ENCODE measurements around the gene ADRA2B.

Gene ADRA2B

DNA sequence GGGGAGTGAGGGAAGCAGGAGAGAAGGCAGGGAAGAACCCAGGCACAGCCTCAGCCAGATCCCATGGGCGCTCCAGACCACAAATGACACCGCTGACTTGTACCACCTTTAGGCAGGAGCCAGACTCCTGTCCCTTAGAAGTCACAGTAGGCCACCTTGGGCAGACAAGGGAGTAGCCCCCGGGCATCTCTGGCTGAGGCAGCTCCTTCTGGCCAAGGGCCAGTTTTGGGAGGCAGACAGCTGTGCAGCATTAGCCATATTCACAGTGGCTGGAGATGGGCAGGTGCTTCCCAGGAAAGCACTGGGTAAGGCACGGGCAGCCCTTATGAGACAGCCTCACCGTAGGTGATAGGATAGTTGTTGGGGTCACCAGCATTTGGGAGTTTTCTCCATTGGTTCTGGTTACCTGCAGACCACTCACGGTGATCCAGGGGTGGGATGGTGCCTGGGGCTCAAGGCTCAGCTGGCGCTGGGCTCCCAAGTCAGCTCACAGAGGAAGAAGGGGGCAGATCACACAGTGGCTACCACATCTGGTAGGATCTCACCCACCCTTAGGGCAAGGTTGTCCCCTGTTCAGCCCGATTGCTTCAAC lies 19.9 kb upstream of the ADRA2B start:
- DNase-seq = peak; percentile 31

DNA sequence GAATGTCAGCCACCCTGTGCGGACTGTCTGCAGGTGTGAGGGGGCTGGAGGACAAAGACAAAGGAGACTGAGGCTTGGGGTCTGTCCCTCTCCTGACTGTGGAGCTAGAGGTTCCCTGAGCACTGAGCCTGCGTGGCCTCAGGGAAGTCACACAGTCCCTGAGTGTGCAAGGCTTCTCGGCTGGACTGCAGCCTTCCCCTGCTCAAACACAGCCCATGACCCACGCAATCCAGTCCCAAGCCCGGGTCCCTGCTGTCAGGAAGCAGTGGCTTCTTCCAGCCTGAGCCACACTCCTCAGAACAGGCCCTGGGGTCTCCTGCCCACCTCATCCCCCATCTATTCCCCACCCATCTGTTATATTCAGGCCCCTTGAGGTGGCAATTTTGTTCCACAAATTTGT lies 19.2 kb upstream of the ADRA2B start:
- DNase-seq = no peak

DNA sequence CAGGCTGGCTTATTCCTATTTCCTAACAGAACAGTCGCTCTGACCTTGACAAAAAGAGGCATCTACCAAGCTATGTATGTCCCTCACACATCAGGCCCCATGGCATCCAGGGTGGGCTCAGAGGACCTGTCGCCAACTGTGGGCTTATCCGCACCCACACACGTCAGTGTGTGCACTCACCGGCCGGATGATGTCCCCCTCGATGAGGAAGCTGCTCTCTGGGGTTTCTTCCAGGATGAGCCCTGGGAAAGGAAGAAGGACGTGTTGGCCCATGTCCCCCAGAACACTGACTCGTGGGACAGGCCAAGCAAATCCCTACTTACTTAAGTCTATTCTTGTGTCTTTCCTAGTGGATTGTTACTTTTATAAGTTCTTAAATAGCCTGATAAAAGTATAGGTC lies 18.8 kb upstream of the ADRA2B start:
- DNase-seq = peak; percentile 16

DNA sequence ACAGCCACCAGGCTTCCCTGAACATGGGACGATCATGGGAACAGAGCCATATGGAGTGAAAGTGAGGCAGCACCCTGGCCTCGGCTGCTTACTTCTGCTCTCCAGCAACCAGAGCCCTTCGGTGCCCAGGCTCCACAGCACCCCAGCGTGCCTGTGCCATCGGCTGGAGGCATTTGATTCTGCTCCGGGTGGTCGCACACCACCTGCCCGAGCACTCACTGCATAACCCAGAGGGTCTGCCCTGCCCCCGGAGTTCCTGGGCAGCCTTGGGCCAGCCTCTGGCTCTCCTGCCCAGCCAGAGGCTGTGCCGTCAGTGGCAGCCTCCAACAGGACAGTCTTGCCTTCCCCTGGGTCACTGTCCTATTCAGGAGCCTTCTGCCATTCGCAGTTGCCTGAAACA lies 18.1 kb upstream of the ADRA2B start:
- DNase-seq = peak; percentile 20

DNA sequence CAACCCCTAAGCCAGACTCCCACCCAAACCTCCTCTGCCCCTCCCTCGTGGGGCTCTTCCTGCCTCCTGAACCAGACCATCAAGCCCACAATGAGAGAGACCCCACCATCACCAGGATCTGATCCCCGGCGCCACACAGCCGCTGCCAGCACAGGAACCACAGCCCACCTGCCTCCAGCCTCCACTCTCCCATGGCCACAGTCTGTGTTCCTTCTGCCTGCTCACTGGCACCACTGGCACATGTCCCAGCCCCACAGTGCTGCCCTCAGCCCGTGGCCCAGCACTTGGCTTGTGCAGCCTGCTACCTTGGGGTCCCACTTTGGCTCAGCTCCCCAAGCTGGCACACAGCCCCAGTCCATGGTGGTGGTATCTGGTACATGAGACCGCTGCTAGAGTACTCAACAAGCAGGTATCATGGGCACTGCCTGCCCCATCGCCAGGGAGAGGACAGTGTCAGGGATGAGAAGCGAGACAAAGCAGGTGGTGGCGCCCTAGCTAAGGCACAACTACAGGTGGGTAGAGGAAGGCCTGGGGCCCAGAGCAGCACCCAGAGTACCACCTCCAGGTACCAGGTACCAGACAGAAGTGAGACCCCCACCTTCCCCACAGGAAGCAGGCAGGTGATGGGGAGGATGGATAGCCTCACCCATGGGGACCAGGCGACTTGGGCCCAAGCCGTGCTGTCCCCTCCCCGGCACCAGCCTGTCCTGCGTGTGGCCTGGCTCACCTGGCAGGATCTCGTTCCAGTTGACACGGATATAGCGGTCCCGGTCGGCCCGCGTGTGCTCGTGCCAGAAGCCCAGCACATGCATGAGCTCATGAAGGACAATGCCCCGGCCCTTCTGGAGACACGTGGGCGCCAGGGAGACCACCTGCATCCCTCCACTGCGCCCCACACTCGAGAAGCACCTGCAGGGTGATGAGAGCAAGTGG lies 15.7 kb upstream of the ADRA2B start:
- peak; percentile 17 for DNase-seq

DNA sequence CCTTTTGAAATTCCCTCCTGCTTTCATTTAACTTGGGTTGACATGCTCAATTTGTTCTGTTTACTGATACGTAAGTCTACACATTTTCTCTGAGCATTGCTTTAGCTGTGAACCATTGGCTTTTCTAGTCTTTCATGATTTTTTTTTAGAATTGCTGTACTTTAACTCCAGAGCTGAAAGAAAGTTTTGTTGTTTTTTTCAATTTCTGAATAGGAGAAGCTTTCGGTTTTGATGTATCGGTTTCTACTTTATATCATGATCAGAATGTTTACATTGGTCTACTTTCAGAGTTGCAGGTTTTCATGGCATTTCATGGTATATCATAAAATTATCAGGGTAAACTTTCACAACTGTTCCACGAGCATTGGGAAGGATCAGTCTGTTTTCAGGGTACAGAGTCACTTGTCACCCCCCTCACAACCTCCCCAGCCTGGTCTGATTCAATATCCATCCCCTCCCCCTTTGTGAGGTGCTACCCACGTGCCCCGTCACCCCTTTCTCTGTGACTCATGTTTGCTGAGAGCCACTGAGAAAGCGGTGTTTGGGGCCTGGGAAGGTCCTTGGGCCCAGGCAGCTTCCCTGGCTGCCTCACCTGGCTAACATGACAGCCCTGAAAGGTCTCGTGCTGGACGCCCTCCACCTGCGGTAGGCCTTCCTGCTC lies 14.9 kb upstream of the ADRA2B start:
- DNase-seq = peak; percentile 43

DNA sequence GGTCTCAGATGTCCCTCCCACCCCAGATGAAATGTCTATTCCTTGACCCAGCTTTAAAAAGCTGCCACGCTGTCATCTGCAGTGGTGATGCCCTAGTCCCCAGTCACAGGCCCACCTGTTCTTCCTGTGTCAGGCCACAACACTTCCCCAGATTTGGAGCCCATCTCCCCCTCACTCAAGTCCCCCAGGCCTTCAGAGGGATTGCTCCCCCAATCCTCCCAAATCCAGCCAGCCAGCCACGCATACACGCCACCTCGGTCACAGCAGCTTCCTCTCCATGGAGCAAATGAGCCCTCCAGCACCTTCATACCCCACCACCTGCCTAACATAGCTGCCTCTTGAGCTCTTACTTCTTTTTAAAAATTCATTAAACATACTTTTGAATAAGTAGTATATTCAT lies 14.1 kb upstream of the ADRA2B start:
- DNase-seq = peak; percentile 16

DNA sequence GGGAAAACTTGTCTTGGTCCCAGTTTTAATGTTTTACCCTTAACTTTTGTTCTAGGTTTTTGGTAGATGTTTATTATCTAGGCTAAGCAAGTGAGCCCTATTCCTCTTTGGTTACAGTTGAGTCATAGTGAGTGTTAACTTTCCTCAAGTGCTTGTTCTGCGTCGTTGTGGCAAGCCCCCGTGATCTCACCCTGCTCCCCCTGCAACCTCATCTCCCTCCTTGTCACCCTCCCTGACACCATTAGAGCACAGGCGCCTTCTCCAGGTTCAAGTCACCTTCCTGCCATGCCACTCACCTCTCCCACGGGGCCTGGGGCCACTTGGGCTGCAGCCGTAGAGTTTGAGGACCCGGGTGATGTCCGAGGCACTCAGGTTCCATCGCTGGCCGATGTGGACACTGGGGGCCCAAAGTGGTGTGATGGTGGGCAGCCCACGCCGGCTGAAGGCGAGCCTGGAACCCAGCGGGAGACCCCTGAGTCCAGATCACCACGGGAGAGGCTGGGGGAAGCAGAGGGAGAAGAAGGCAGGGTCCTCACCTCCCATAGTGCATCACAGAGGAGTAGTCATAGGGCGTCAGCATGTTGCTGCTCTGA lies 13.3 kb upstream of the ADRA2B start:
- no peak for DNase-seq

DNA sequence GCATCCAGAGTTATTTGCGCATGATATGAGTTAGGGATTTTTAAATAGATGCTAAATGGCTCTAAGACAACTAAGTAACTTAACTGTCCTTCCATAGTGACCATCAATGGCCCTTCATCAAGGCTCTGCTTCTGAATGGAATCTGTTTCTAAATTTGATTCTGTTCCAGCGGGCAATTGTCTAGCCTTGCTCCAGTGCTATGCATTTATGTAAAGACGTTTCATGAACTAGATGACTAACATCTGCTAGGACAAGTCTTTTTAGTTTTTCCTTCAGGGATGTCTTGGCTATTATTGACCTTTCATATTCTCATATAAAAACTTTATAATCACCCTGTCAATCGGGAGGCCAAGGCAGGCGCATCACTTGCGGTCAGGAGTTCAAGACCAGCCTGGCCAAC lies 12.1 kb upstream of the ADRA2B start:
- DNase-seq = no peak

DNA sequence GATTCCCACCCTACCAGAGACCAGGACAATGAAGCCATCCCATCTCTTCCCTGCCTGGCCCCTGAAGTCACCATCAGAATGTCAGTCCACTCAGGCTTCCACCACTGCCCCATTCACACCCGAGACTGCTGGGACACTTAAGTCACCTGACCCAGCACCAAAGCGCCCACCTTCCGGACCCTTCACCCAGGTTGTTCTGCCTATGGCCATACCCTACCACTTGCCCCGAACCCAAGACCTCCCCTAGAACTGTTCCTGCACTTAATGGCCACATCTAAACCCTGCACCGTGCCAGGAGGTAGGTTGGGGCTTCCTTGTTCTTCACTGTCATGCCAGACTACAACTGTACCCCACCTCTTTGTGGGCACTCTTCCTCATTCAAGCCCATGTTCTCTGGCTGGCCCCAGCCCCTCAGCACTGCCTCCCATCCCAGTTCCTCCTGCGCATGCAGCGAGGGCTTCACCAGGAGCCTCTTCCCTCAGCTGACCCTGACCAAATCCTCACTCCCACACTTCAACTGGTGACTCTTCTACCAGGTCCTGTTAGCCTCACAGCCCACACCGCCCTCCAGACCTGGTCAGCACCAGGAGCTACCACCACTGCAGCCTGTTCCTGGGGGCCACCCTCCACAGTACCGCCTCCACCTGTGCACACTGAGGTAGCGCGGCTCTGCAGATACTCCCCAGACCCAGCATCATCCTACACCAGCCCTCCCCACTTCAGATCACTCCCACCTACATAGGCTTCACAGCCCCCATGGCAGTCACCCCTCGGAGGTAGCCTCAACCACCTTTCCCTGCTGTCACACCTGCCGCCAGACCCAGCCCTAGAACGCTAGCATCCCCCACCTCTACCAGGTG lies 8.3 kb upstream of the ADRA2B start:
- DNase-seq = no peak

DNA sequence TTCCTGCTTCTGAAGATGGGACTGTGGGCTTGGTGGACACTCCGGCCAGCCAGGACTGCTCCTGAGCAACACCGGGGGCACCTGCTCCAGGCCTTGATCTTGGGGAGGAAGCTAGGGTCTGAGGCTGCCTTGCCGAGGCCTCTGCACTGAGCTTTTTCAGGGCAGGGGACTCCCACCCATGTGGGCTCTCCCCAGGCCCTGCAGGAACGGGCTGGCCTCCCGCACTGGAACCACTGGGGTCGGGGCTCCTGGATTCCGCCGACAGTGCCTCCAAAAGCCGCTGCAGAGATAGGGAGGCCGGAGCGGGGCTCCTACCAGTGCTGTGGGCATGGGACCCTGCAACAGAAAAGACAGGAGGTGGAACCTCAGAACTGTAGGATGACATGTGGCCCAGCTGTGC lies 7.6 kb upstream of the ADRA2B start:
- DNase-seq = no peak

DNA sequence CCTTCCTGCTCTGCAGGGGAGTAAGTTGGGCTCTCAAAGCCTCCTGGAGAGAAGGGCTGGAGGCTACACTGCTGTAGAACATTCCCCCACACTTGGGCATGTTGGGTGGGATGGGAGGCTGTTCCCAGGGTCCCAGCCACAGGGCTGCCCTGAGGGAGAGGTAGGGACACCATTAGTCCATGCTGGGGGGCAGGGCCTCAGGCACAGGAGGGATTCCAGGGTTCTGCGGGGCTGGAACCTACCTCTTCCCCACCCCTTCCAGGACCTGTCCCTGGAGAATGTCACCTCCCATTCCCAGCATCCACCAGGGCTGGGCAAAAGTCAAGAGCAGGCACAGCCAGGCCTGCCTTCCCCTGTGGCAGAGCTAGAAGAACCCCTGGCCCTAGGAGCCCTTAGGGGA lies 6.9 kb upstream of the ADRA2B start:
- DNase-seq = no peak

DNA sequence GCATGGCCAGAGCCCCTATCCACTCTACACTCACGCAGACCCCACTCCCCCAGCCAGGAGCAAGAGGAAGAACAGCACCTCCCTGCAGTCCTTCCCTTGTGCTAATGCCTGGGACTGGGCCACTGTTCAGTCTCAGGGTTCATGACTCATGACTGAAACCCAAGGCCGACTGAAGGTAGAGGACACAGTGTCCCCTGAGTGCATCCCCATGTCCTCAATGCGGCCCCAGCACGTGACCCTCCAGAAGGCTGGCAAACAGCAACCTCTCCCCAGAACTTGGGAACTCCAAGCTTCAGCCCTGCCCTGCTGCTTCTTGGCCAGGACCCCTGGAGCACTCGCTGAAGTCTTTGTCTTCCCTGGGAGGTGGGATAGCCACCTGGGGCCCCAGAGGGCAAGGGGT lies 6.0 kb upstream of the ADRA2B start:
- no peak for DNase-seq

DNA sequence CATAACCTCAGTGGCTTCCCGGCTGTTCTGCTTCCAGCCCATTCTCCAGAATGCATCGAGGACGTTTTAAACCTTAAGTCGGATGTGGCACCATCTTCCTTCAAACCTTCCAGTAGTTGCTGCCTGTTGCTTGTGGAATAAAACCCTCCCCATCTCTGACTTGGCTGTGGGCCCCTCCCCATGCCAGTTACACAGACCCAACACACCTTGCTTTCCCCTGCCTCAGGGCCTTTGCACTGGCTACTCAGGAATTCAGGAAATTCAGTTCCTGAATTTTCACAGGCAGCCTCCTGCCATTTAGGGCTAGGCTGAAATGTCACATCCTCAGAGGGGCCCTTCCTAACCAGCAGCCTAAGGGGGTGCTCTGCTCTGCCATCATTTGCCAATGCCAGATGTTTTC lies 5.0 kb upstream of the ADRA2B start:
- DNase-seq = no peak

DNA sequence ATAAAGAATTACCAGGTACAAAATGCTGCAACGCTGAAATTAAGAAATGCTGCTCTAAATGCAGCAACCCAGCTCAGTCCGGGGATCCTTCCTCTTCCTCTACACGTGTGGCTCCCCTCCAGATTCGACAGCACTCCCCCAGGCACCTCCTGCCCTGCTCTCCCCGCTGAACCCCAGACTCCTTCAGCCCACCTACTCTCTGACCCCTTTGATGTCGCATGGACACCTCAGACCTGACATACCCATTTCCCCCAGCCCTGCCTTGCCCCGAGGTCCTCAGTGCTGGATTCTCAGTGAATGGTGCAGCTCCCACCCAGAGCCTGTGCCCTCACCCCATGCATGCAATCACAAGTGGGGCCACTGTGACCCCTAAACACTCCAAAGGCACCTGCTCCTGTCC lies 4.6 kb upstream of the ADRA2B start:
- peak; percentile 25 for DNase-seq

DNA sequence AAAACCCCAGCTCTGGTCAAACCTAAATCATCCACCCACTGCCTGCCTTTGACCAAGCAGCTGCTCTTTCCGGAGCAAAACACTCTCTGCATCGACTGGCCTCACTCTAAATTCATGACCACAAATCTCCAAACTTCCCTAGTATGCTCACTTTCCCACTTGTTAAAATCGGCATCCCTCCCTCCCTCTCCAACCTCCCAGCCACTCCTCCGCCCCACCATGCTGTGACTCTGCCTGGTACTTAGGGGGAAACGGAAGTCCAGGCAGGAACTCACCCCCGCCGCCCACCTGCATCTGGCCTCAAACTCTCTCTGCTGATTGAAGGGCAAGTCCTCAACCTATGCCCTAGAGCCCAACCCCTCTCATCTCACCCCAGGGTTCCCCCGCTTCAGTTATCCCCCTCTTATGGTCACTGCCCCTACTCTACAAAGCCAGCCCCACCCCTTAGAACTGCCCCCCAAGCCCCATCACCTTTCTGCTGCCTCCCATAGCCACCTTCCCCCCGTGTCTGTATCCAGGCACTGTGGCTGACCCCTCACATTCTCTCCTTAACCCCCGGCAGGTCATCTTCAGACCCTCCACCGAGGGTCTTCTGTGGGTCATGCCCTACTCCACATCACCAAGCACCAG lies 3.8 kb upstream of the ADRA2B start:
- peak; percentile 34 for DNase-seq

DNA sequence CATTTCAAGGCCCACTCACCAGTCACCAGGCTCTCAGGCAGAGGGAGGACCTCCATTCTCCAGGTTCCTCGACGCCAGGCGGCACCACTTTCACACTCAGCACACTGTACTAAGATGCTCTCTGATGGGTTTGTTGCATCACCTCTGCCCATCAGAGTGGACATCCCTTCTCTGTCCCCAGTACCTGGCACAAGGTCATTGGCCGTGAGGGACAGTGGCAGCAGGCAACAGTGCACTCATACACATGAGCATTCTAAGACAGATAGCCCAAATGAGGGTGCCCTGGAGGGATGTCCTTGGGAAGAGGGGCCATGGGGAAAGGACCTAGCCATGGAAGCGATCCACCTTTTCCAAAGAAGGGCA lies 3.0 kb upstream of the ADRA2B start:
- DNase-seq = no peak

DNA sequence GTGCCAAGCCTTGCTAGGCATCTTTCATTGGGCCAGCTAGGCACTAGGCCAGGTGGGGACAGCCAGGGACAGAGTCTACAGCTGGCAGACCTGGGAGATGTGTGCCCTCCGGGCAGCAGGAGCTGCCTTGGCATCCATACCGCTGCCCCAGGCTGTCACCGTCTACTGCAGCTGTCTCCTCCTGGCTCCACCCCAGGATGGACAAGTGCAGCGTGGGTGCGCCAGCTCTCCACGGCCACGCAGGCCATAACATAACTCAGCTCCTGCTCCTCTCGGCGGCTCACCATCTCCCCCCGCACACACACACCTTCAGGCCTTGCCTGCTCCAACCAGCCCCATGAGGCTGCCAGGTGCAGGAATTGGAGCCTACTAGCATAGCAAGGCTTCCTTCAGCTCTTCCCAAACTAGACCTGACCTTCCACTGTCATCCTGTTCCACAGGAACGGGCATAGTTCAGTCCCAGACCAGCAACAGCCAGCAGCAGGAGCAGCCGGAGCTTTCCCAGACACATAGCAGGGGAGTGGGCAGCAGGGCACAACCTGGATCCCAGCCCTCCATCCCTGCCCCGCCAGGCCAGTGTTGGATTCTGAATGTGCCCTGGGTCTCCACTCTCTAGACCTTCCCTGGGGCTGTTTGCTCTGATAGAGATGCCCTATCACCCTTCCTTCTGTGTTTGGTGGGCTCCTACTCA lies 2.5 kb upstream of the ADRA2B start:
- no peak for DNase-seq

DNA sequence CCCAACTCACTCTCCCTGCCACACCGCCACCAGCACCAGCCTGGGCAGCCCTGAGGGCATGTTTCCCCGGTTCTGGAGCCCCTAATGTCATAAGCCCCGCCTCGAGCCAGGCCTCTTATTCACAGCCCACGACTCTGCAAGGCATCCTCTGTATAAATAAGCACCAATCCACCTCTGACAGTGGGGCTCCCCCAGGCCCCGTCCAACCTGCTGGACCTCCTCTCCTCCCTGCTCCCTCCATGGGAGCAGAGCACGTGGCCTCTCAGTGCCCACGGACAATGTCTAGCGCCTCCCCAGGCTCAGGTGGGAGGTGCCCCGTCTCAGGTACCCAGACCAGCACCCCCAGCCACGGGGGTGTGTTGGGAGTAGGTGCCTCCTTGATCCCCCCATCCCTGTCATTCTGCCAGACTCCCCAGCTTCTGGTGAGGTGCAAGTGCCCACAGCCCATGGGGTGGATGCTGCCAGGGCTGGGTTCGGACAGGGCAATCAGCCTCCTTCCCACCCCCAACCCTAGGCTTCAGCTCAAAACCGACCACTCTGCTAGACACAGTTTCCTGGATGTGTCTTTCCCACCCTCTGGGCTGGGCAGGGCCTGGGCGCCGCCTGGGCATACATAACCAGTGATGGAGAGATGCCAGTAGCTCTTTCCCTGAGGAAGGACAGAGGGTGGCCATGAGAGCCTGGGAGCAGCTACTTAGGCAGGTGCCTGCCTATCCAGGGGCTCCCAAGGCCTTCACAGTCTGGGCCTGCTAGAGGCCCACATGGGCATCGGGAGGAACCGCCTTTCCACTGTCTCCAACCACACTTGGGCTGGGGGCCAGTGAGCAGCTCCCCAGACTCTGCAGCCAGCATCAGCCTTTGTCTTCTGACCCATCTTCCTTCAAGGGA lies 1.6 kb upstream of the ADRA2B start:
- DNase-seq = no peak

DNA sequence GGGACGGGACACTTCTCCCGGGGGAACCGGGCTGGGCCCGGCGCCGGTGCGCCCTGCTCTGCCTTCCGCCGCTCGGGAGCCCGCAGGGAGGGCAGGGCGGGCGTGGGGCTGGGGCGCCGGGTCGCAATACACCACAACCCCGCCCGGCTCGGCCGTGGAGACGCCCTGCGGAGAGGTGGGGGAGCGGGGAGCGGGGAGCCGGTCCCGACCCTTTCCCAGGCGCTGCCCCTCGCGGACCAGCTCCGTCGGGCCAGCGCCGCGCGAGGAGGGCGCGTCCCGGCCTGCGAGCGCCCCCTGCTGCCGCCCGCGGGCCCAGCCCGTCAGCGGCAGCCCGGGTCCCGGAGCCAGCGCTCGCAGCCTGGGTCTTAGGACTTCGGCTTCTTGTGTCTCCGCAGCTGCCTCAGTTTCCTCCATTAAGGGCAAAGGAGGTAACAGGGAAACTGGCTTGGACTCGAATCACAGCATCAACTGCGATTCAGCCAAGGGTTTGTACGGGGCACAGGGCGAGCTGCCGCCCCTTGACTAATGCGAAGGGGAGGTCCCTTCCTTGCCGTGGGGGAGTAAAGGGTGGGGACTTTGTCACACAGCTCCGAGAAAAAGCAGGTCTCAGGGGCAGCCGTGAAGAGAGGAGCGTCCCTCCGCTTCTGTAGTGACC lies 635 bp upstream of the ADRA2B start:
- peak; percentile 61 for DNase-seq
